Glomerular visceral epithelial cell (primary cell): ENCODE measurements around the gene NPAS3.
"Not testable (repeated sequence)": the region's sequence is repeated elsewhere in the genome, so short reads cannot be mapped to it uniquely, and the experiment has no call there.

ENCODE experiments used
- DNase-seq: peaks from one replicate; pipeline ENCODE4 v3.0.0-alpha.2; 2016; ENCODE audit errors: extremely low spot score

Gene NPAS3

GRCh38 chr14:33070475-33070874 lies 131.8 kb downstream of the NPAS3 start:
- no peak for DNase-seq

GRCh38 chr14:33073023-33073422 lies 134.3 kb downstream of the NPAS3 start:
- DNase-seq, result no peak

DNA sequence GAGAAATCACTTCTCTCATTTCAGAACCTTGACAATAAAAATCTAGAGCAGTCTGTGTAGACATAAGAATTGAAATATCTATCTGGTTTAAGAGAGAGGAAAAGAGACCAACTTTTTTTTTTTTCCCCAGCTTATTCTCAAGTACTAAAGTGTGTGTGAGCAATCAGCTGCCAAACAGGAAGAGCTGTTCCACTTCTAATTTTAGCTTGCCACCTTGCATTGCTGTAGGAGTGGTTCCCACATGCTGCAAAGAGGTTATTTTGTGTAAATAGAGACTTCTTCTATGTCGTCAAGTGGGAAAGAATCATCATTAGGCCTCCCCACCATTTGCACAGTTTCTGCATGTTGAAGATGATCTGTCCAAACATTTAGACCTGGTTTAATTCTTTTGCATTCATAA lies 142.6 kb downstream of the NPAS3 start:
- no peak for DNase-seq

GRCh38 chr14:33085799-33086198 lies 147.1 kb downstream of the NPAS3 start:
- DNase-seq, result no peak

DNA sequence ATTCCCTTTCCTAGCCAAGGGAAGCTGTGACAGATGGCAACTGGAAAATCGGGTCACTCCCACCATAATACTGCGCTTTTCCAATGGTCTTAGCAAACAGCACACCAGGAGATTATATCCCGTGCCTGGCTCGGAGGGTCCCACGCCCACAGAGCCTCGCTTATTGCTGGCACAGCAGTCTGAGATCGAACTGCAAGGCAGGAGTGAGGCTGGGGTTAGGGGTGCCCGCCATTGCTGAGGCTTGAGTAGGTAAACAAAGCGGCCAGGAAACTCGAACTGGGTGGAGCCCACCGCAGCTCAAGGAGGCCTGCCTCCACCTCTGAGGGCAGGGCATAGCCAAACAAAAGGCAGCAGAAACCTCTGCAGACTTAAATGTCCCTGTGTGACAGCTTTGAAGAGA lies 149.6 kb downstream of the NPAS3 start:
- DNase-seq, result not testable (repeated sequence)

GRCh38 chr14:33098016-33098415 lies 159.3 kb downstream of the NPAS3 start:
- DNase-seq, result no peak

GRCh38 chr14:33103489-33103888 lies 164.8 kb downstream of the NPAS3 start:
- DNase-seq, result no peak

- no peak for DNase-seq
These were observed 165.3 kb downstream of the NPAS3 start for GRCh38 chr14:33103966-33104365.

- DNase-seq, result no peak
These were observed 172.2 kb downstream of the NPAS3 start for GRCh38 chr14:33110737-33111443.

DNA sequence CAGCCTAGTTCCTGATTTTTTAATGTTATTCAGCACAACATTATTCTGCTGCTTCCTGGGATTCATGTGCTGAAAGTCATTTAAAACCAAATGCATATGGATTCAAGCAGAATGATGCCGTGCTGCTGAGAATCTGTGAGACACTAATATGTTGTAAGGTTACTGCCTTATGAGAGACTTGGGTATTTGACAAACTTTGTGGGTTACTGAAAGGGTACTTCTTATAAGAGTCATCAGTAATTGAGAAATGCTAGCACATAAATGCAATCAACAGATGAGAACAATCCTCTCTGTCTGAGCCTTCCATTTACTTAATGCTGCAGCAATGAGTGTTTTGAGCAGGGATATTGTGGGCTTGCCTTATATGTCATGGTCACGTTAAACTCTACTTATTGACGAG lies 175.7 kb downstream of the NPAS3 start:
- no peak for DNase-seq

- no peak for DNase-seq
These were observed 180.0 kb downstream of the NPAS3 start for GRCh38 chr14:33118668-33119067.

DNA sequence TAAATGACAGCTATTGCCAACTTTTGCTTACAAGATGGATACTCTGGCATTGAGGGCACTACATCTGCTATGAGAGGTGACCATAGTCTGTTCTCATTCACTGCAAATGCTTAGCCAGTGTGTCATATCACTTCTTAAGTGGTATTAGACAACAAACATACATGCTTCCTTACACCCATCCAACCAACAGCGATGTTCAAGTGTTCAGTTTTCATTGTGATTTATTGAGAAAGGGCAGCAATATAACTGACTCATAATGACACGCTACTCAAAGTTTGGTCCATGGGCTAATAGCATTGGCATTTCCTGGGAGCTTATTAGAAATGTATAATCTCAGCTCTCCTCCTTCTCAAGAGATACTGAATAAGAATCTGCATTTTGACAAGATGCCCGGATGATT lies 181.7 kb downstream of the NPAS3 start:
- peak; percentile 12 for DNase-seq

DNA sequence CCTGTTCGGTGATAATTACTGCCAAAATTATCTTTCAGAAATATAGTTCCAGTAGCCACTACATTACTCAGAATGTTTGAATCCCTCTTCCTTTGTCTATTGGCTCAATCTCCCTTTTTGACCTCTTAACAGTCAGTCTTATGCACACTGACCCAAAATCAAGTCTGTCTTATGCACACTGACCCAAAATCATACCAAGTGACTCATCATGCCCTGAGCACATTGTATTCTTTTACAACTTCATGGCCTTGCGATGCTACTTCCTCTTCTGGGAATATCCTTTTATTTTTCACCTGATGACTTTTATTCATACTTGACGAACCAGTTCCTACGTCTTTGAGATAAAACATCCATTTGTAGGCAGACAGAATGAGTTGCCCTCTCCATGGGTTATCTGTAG lies 182.3 kb downstream of the NPAS3 start:
- DNase-seq, result no peak

GRCh38 chr14:33123281-33123680 lies 184.6 kb downstream of the NPAS3 start:
- no peak for DNase-seq

- no peak for DNase-seq
These were observed 187.8 kb downstream of the NPAS3 start for GRCh38 chr14:33126433-33126832.

DNA sequence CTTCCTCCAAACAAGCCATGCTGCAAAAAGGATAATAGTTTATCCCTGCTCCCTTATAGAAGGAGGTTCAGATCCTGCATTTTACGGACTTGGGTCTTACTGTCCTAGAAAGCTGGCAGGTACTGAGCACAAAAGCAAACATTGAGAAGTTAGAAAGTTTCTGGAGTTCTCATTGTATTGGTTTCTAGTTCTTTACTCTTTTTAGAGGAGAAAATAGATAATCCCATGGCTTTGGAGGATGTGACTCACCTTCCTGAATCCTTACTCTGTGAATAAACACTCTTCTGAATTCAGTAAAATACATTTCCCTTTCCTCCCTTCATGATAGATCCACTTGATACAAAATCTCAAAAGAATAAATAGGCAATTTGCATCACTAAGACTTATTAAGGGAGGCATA lies 188.9 kb downstream of the NPAS3 start:
- DNase-seq, result no peak

DNA sequence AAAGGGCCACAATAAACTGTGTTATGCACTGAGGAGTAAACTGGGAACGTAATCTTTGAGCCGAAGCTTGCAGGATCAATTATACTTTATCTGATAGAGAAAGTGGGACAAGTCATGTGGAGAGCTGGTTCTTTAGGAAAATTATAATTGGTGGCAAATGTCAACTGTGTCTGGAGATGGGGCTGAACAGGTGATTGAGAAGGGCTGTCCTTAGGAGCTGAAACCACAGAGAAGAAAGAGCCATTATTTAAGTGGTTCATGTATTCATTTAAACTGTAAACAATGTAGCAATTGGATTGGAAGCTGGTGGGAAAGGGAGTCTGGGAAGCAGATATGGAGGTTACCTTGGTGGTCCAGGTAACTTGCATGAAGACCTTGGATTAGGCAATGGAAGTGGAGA lies 193.1 kb downstream of the NPAS3 start:
- no peak for DNase-seq

GRCh38 chr14:33134162-33134561 lies 195.5 kb downstream of the NPAS3 start:
- no peak for DNase-seq

GRCh38 chr14:33134975-33135374 lies 196.3 kb downstream of the NPAS3 start:
- DNase-seq, result no peak

DNA sequence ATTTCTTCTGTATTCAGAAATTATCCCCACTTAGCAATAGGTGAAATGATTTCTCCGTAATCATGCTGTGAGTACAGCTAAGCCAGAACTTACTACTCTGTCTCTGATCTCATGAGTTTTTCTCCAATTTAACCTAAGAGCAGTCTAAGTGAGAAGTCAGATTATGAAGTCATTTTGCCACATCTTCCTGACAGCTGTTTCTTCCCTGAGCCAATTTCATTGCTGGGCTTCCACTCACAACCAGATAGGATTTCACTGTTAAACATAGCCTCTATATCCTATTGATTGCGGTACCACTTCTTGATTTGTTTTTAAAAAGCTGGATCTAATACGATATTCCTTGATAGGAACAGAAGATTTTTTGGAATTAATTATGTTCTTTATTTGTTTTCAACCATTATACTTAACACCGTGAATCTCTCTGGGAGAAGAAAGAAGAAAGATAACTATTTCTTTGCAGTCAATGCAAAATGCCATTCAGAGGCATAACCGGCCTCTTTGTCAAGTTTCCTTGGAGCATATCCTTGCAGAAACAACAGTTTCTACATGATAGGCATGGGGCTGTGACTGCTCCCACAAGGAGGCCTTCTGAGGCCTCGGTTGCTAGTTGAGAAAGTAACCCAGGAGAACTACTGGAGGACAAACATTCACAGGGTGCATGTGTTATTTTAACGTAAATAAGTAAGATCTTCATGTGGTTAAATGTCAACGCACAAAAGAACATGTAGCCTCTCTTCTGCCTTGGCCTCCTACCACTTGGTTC lies 212.2 kb downstream of the NPAS3 start:
- no peak for DNase-seq

DNA sequence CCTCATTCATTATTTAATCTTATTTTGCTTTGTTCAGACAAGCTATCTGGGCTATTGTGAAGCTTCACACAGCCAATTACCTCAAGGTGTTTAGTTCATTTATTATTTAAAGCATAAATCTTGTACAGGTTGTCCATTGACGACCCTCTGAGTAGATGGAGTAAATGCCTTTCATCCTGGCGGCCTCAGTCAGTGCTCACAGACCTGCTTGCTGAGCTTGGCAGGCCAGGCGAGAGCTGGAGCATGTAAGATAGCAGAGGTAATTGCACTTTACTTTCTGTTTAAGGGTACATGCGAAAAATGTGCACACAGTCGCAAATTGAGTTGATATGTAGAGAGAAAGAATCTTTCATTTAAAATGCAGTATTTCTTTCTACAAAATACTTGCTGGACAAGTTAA lies 224.4 kb downstream of the NPAS3 start:
- no peak for DNase-seq

GRCh38 chr14:33163600-33163999 lies 224.9 kb downstream of the NPAS3 start:
- DNase-seq, result no peak

DNA sequence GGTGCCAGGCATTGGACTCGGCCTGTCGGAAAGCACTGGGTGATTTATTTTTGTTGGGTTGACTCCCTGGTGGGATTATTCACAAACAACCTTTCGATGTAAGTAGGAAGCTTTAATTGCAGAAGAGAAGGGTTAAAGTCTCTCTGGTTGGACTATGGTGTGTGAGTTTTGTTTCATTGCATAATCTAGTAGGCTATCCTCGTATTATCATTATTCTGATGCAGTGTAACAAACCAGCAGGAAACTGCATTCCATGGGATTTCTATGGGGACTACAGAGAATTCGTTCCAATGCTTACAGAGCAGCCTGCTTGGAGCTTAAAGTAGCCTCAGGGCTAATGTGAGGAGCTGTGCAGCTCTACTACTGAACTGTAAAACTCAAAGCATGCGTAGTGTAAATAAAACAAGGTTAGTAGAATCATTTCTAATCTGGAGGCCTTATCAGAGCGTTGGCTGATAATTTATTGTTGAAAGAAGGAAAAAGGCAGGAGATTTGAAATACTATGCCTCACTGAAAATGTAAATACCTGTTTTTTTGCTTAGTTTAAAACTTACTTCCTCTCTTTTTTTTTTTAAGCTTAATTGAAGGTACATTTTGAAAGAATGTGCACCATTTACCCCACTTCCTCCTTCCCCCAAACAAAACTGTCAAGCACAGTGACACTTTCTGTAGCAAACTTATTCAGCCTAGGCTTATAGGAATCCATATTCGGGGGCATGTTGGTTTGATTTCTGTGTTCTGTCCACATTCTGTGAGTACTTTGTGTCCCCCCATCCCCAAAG lies 226.7 kb downstream of the NPAS3 start:
- no peak for DNase-seq
